Erythroblast (primary cell): Measurements from ENCODE around the gene RPL27A.

ENCODE experiments used
- GATA1 ChIP-seq: IDR thresholded peaks from 2 replicates; pipeline ENCODE4 v1.6.1; 2011; ENCODE audit warnings: low read depth, mild to moderate bottlenecking, control low read depth, low read length, moderate library complexity
- POLR2A ChIP-seq: IDR thresholded peaks from 2 replicates; pipeline ENCODE4 v1.6.1; 2011; ENCODE audit warnings: mild to moderate bottlenecking, low read length

- TF ChIP-seq GATA1 (no peak), POLR2A (peak; percentile 100)
These were observed at the start of gene RPL27A, which contains the start of gene TRIM66 for GRCh38 chr11:8682303-8683114.
